Measurements from ENCODE around the gene C5orf52. TPM values are rescaled to one million over a fixed set of nuclear protein-coding genes. Genes with fewer than 3 reads are reported as not detected.

C5orf52 gene
- total and polyA plus RNA-seq, 2 donors (not counting 1 experiment from before 2014, with no cell fraction given) = not detected

GRCh38 chr5:157677931-157678330 is 6.6 kb downstream of the C5orf52 start:
- TF ChIP-seq EZH2 (IDR thresholded peaks at IDR 0.05; ENCODE audit: low read length, missing control alignments) = no peak
- TF ChIP-seq CTCF (conservative IDR thresholded peaks at IDR 0.05 in 1 of 2, IDR thresholded peaks at IDR 0.05 in 1 of 2; ENCODE audit: low read depth in 1 of 2, low read length in 2 of 2) = no peak
- no peak for DNase-seq (ENCODE audit: low read depth in 2 of 2)
- Histone ChIP-seq H3K79me2 (ENCODE audit: control insufficient read depth, insufficient read depth, low read length) (no peaks in the 10 kb centered on the region), H2AFZ (ENCODE audit: low read length) (no peak overlapping the region), H4K20me1 (ENCODE audit: control insufficient read depth, extremely low read depth, insufficient read depth, low read length) (no peaks in the 10 kb centered on the region), H3K27ac (ENCODE audit: insufficient read depth, low read length) (no peak overlapping the region), H3K27me3 (ENCODE audit: control insufficient read depth, insufficient read depth, low read length) (no peaks in the 10 kb centered on the region), H3K9me3 (ENCODE audit: control insufficient read depth, insufficient read depth, low read depth, low read length) (no peaks in the 10 kb centered on the region), H3K9ac (ENCODE audit: insufficient read depth, low read length) (no peak overlapping the region), H3K4me3 (replicated peaks in 1 of 4; ENCODE audit: control extremely low read depth in 1 of 4, insufficient read depth in 1 of 4, low read depth in 3 of 4, low read length in 4 of 4) (no peak overlapping the region), H3K36me3 (ENCODE audit: control insufficient read depth, insufficient read depth, low read length) (no peaks in the 10 kb centered on the region), H3K4me2 (ENCODE audit: extremely low read depth, insufficient read depth, low read length) (no peak overlapping the region), H3K4me1 (ENCODE audit: control insufficient read depth, extremely low read depth, insufficient read depth, low read length) (no peaks in the 10 kb centered on the region)

- Histone ChIP-seq H3K9ac (ENCODE audit: insufficient read depth, low read length) (no peak overlapping the region), H4K20me1 (ENCODE audit: control insufficient read depth, extremely low read depth, insufficient read depth, low read length) (no peaks in the 10 kb centered on the region), H3K79me2 (ENCODE audit: control insufficient read depth, insufficient read depth, low read length) (no peaks in the 10 kb centered on the region), H3K4me1 (ENCODE audit: control insufficient read depth, extremely low read depth, insufficient read depth, low read length) (no peaks in the 10 kb centered on the region), H3K36me3 (ENCODE audit: control insufficient read depth, insufficient read depth, low read length) (no peaks in the 10 kb centered on the region), H3K27me3 (ENCODE audit: control insufficient read depth, insufficient read depth, low read length) (no peaks in the 10 kb centered on the region), H3K27ac (ENCODE audit: insufficient read depth, low read length) (no peak overlapping the region), H3K4me2 (ENCODE audit: extremely low read depth, insufficient read depth, low read length) (no peak overlapping the region), H3K4me3 (replicated peaks in 1 of 4; ENCODE audit: control extremely low read depth in 1 of 4, insufficient read depth in 1 of 4, low read depth in 3 of 4, low read length in 4 of 4) (no peak overlapping the region), H2AFZ (ENCODE audit: low read length) (no peak overlapping the region), H3K9me3 (ENCODE audit: control insufficient read depth, insufficient read depth, low read depth, low read length) (no peaks in the 10 kb centered on the region)
- DNase-seq (ENCODE audit: low read depth in 2 of 2) = no peak
- no peak for TF ChIP-seq EZH2 (IDR thresholded peaks at IDR 0.05; ENCODE audit: low read length, missing control alignments)
- TF ChIP-seq CTCF (conservative IDR thresholded peaks at IDR 0.05 in 1 of 2, IDR thresholded peaks at IDR 0.05 in 1 of 2; ENCODE audit: low read depth in 1 of 2, low read length in 2 of 2) = no peak
These were observed 8.5 kb downstream of the C5orf52 start for GRCh38 chr5:157679801-157680200.

GRCh38 chr5:157680239-157680638 is 8.9 kb downstream of the C5orf52 start:
- no peak overlapping the region for H3K4me2 ChIP-seq (ENCODE audit: extremely low read depth, insufficient read depth, low read length)
- no peak overlapping the region for H3K4me3 ChIP-seq (replicated peaks in 1 of 4; ENCODE audit: control extremely low read depth in 1 of 4, insufficient read depth in 1 of 4, low read depth in 3 of 4, low read length in 4 of 4)
- H3K4me1 ChIP-seq (ENCODE audit: control insufficient read depth, extremely low read depth, insufficient read depth, low read length) = no peaks in the 10 kb centered on the region
- no peaks in the 10 kb centered on the region for H3K36me3 ChIP-seq (ENCODE audit: control insufficient read depth, insufficient read depth, low read length)
- no peaks in the 10 kb centered on the region for H3K27me3 ChIP-seq (ENCODE audit: control insufficient read depth, insufficient read depth, low read length)
- no peak for DNase-seq (ENCODE audit: low read depth in 2 of 2)
- H4K20me1 ChIP-seq (ENCODE audit: control insufficient read depth, extremely low read depth, insufficient read depth, low read length) = no peaks in the 10 kb centered on the region
- H2AFZ ChIP-seq (ENCODE audit: low read length) = no peak overlapping the region
- no peak overlapping the region for H3K27ac ChIP-seq (ENCODE audit: insufficient read depth, low read length)
- no peak for TF ChIP-seq CTCF (conservative IDR thresholded peaks at IDR 0.05 in 1 of 2, IDR thresholded peaks at IDR 0.05 in 1 of 2; ENCODE audit: low read depth in 1 of 2, low read length in 2 of 2)
- no peaks in the 10 kb centered on the region for H3K79me2 ChIP-seq (ENCODE audit: control insufficient read depth, insufficient read depth, low read length)
- H3K9me3 ChIP-seq (ENCODE audit: control insufficient read depth, insufficient read depth, low read depth, low read length) = no peaks in the 10 kb centered on the region
- H3K9ac ChIP-seq (ENCODE audit: insufficient read depth, low read length) = no peak overlapping the region
